Endothelial cell of hepatic sinusoid (primary cell): Measurements from ENCODE around the gene HS3ST6.
"Not testable (repeated sequence)": the region's sequence is repeated elsewhere in the genome, so short reads cannot be mapped to it uniquely, and the experiment has no call there.

Experiments
- in situ Hi-C: cut with HindIII; loops from 2 replicates; pipeline ENCODE4 v1.10.0; 2017; ENCODE audit warnings: low sequenced_read_pairs

Gene HS3ST6

DNA sequence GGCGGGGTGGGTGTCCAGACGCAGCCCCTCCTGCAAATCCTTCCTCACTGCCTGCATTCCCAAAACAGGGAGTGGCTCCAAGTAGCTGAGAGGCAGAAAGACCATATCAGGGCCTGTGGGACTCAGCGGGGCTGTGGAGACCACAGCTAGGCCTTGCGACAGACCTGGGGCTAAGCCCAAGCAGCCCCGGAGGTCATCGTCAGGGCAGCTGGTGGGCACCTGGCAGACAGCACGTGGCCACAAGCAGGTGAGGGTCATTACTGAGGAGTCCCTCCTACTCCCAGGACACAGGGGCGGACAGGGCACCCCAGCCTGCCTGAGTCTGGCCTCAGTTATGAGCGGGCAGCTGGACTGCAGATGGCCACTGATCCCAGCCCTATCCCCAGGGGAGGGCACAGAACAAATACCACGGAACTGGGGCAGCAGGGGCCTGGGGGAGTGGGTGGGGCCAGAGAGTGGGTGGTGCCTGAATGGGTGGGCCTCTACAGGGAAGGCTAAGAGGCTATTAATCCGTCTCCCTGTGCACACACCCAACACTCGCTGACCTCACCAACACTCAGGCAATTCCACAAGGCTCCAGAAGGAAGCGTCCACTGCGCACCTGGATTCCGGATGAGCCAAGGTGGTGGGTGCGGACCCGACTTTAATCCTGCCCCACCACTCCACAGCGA, 8.5 kb downstream of the HS3ST6 start:
- in situ Hi-C loops: no loop called here

DNA sequence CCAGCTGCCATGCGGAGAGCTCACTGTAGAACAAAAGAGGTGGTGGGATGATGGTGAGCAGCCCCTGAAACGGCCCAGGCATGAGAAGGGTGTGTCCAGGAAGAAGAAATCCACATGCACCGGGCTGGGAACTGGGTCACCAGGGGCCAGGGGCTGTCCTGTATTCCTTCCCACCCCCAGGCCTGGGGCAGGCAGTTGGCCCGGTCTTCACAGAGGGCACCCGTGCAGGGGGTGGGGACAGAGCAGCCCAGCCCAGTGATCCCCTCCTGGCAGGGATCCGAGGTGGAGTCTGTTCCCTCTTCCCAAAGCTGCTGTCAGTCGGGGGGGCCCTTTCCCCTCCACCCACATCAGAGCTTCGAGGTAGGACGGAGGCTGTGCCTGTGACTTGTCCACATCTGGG, 9.2 kb downstream of the HS3ST6 start:
- in situ Hi-C loops: no loop called here

DNA sequence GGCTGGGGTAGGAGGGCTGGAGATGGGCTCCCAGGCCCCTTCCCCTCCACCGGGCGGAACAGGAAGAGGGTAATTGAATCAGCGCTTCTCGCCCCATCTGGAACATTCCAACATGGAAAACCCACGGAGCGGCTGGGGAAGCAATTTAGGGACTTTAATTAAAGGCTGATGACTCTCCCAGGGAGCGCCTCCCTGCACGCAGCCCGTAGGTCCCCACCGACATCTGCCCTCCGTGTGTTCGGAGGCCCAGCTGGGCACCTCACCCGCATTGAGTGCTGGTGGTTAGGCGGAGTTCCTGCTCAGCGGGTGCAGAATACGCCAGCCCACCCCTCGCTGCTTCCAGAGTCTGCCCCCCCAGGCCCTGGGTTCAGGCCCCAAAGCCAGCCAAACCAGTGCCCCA, 10.0 kb downstream of the HS3ST6 start:
- in situ Hi-C loops: no loop called here

DNA sequence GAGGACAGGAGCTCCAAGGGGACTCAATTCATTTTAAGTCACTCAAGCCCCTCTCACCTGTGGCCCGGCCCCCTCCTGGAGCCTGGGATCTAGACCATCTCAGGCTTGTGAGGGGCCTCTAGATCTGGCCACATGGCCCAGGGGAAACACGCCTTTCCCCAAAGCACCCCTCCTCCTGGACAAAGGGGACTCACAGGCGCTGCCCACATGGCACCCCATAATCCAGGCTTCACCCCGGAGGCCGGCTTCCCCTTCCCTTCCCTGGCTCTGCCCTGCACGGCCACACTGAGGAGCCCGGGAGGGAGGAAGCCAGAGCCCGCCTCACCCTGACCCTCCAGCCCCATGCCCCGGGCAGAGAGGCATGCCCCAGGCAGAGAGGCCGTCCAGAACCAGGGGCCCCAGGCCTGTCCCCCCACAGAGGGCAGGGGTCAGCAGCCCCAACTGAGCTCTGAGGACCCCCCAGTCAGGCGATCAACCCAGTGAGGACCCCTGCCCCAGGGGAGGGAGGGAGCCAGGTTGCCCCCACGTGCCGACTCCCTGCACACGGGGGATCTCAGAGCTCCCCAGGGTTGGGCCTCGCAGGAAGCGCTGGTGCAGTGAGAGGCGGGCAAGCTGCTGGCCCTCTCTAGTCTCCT, 10.9 kb downstream of the HS3ST6 start:
- in situ Hi-C loops: no loop called here

DNA sequence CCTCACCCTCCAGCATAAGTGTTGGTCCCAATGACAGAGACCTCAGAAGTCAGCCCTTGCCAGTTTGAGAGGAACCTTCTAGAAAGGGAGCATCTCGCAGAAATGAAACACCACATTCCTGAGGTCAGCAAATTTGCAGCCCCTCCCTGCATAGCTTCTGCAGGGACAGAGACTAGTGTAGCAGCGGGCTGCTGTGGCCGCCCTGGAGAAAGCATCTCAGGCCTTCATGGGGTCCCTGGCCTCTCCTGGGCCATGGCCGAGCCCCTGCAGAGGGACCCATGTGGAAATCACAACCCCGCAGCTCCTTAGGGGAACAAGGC, 11.4 kb downstream of the HS3ST6 start:
- in situ Hi-C loops: no loop called here

DNA sequence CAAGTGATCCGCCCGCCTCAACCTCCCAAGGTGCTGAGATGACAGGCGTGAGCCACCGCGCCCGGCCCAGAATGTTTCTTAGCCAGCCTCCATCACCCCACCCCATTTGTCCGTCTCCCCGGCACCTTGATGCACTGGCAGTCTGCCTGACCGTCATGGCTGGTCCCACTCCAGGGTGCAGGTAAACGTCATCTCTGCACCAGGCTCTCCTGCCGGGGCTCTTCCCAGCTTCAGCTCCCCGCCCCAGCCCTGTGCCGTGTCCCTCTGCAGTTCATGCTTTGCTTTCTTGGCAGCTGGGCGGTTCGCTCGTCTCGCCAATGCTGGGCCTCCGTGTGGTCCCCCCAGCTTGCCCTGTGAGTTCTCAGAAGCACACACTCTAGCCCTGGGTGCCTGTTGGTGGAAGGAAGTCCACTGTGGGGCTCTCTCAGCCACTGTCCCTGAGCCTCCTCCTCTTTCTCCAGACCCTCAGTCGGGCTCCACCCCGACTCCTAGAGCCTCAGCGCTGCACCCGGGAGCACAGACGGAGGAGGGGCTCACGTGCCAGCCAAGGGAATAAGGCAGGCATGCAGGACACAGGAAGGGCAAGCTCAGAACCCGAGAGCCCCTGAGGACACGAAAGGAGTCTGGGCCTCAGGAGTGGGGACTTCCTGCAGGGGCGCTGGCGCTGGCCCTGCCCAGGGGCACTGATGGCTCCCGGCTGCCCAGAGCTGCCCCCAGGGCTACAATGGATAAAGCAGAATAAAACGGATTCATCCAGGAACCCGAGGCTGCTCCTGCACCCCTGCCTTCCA, 12.0 kb downstream of the HS3ST6 start:
- in situ Hi-C loops: no loop called here

DNA sequence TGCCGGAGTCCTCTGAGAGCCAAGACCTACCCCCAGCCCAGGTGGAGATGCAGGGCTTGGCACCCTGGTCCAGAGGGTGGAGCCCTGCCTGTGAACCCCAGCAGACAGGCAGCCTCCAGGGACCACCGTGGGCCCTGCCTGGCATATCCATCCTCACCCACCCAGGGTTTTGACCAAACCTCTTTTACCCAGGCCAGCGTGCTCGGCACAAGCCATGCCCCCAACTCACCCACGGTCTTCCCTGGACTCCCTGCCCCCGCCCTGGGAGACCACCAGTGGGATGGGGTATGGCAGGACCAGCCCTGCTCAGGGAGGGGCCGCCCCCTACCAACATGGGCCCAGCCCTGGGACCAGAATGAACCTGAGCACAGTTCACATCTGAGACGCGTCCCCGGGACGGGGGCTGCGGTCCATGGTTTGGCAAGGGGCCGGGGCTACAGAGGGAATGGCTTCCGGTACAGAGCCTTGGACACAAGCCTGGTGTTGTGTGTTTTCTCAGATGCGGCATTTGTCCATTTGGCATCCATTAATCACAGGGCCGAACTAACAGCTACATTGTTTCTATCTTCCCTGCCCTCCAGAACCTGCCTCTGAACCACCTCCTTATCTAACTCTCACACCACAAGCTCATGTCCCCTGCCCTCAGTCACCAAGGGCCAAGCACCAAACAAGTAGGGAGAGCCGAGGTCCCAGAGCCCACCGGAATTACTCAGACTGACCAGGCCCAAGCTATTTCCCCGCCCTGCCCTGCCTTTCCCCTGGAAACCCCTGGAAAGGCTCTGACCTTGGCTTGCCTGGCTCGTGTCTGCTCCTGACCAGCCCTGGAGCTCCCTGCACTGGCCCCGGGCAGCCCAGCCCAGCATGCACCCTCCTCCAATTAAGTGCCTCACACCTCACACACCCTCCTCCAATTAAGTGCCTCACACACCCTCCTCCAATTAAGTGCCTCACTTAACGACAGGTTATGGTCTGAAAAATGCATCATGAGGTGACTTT, 14.1 kb downstream of the HS3ST6 start:
- in situ Hi-C loops: no loop called here

DNA sequence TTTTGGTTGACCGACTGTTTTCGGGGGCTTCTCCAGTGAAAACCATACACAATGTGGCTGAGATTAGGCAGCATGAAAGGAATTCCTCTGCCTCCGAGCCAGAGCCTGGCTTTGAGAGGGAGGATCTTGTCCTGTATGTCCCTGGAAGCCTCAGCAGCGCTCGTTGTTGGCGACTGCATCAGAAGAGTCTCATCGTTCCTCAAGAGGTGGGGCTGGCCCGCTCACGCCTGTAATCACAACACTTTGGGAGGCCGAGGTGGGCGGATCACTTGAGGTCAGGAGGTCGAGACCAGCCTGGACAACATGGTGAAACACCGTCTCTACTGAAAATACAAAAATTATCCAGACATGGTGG, 15.0 kb downstream of the HS3ST6 start:
- in situ Hi-C loops: no loop called here

DNA sequence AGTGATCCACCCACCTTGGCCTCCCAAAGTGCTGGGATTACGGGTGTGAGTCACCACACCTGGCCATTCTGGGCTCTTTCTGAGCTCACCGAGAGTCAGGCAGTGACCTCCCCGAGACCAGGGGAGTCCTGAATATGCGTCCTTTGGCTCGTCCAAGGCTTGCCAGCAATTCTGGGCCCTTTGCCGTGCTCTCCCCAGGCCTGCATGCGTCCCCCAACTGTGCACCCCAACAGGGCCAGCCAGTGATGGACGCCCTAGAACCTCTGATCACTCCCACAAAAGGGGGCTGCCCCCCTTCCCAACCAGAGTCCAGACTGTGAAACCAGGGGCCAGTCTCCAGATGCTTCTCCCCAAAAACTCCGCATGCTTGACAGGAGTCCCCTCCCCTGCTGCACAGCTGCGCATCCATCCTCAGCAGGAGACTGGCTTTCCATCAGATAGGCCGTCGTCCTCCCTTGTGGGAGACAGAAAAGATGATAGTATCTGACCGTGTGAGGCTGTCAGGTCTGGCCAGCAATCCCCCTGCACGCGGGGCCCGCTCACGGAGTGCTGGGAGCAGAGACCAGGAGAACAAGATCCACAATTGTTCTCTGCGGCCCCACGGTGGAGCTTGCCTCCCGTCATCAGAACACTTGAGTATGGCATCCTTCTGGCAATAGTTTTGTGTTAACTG, 15.5 kb downstream of the HS3ST6 start:
- in situ Hi-C loops: no loop called here

DNA sequence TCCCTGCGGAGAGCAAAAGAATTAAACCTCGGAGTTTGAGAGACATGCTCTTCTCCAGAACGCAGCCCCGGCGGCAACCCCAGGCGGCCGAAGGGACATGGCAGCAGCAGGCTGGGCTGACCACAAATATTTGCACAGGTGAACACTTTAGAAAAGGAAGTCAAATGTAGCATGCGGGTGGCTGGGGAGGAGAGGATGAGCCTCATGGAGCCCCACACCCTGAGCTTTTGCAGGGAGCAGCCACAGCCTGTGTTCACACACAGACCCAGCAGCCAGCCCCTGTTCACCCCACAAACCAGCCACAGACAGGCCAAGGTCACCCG, 17.8 kb downstream of the HS3ST6 start:
- in situ Hi-C loops: no loop called here

DNA sequence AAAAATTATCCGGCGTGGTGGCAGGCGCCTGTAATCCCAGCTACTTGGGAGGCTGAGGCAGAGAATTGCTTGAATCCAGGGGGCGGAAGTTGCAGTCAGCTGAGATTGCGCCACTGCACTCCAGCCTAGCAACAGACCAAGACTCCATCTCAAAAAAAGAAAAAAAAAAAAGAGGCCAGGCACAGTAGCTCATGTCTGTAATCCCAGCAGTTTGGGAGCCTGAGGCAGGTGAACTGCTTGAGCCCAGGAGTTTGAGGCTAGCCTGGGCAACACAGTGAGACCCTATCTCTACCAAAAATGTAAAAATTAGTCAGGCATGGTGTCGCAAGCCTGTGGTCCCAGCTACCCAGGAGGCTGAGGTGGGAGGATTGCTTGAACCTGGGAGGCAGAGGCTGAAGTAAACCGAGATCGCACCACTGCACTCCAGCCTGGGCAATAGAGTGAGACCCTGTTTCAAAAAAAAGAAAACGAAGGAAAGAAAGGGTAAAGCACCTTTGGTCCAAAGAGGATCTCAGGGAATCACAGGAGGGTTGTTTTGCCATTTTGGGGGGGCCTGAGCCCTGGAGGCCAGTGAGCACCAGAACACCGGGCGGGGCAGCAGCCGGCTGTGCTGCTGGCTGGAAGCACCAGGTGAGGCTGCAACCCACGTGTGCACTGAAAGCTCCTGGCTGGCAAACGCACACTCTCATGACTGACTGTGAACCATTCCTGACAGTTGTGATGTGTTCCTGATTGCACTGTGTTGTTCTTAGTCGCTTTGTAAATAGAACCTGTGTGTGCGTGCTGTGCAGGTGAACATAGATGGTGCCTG, 18.4 kb downstream of the HS3ST6 start:
- in situ Hi-C loops: no loop called here

DNA sequence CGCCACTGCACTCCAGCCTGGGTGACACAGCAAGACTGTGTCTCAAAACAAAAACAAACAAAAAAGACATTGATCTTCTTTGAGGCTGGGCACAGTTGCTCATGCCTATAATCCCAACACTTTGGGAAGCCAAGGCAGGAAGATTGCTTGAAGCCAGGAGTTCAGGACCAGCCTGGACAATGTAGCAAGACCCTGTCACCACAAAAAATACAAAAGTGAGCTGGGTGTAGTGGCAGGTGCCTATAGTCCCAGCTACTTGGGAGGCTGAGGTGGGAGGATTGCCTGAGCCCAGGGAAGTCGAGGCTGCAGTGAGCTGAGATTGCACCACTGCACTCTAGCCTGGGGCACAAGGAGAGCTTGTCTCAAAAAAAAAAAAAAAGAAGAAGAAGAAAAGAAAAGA, 20.5 kb downstream of the HS3ST6 start:
- in situ Hi-C loops: not testable (repeated sequence)

DNA sequence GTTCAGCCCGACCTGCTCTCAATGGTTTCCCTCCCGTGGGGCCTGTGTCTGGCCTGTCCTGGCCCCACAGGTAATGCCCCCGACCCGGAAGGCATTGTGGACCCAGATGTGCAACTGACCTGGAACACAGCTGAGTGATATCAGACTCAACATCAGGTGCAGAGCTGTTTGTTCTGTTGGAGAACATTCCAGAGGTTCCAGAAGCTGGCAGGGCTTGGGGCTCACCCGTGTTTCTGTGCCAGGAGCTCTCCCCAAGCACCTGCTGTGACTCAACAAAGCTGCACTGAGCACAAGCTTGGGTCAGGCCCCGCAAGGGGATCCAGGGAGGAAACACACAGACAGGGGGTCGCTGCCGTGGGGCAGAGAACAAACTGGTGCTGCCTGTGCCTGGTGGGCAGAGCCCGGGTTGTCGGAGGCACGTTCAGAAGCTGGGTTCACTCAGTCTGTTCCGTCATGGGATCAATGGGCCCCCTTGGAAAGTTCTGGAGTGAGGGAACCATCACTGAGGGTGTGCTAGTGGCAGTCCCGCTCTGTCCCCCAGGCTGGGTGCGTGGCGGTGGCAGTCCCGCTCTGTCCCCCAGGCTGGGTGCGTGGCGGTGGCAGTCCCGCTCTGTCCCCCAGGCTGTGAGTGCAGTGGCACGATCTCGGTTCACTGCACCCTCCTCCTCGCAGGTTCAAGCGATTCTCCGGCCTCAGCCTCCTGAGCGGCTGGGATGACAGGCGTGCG, 22.1 kb downstream of the HS3ST6 start:
- in situ Hi-C loops: no loop called here

DNA sequence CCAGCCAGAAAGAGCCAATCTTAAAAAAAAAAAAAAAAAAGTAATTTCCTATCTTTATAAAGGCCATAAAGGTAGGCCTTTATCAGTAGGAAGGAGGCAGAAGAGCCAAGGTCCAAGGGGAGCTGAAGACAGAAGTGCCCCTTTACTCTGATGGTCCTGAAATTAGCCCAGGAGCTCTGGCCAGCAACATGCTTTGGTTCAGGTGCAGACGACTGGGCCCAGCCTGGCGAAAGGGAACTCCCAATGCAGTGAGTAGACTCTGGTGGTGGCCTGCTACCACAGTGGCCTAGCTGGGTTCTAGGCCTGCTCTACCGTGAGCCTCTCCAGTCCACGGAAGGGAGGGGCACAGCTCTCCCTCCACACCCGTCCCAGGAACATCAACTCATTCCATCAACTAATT, 23.1 kb downstream of the HS3ST6 start:
- in situ Hi-C loops: no loop called here

DNA sequence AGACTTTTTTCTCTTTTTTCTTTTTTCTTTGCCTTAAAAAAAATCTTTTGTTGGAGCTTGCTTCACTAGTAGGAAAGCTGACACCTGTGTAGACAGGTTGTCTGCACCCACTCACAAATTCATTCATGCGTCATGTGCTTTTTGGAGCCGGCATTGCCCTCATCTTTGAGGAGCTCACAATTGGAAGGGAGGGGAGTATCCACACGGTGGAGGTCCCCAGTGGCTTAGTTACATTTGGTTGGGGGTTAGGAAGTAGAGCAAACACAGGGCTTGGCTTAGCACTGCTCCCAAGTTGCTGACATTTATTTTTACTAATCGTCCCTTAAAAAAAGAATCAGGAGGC, 27.5 kb downstream of the HS3ST6 start:
- in situ Hi-C loops: no loop called here

DNA sequence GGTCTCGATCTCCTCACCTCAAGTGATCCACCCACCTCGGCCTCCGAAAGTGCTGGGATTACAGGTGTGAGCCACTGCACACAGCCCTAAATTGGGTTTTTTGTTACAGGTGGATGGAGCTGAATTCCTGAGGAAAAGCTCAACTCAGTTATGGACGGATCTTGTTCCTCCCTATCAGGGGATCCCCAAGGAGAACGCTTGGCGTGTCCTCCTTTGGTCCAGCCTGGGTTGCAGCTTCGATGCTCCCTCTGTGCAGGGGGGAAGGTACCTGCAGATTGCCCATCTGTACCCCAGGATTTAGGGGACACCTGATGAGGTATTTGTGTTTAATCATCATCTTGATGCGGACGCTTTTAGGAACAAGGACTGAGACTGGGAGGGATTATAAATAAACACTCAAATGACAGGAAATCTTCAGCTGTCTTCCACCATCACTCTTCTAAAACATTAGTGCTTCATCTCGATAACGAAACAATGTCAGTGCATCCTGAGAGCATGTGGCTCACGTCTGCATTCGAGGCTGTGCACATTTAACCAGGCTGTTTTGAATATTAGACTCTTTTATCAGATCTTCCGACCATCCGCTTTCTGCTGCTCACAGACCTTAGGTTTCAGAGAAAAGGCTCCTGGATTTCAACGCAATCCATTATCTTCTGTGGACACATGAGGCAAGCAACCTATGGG, 28.0 kb downstream of the HS3ST6 start:
- in situ Hi-C loops: no loop called here

DNA sequence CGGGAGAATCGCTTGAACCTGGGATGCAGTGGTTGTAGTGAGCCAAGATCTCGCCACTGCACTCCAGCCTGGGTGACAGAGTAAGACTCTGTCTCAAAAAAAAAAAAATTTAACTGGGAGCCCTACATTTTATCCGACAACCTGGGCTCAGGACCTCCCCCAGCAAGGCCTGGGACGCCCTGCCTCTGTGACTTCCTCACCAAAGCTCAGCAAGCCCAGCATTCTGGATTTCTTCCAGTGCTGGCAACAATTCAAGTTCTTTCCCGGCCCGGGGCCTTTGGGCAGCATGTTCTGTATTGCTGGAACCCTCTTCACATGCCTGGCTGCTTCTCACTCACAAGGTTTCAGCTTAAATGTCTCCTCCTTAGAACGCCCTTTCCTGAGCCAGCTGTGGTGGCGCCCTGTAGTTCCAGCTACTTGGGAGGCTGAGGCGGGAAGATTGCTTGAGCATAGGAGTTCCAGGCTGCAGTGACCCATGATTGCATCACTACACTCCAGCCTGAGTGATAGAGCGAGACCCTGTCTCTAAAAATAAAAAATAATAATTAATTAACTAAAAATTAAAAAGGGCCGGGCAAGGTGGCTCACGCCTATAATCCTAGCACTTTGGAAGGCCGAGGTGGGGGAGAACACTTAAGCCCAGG, 30.4 kb downstream of the HS3ST6 start:
- in situ Hi-C loops: no loop called here

DNA sequence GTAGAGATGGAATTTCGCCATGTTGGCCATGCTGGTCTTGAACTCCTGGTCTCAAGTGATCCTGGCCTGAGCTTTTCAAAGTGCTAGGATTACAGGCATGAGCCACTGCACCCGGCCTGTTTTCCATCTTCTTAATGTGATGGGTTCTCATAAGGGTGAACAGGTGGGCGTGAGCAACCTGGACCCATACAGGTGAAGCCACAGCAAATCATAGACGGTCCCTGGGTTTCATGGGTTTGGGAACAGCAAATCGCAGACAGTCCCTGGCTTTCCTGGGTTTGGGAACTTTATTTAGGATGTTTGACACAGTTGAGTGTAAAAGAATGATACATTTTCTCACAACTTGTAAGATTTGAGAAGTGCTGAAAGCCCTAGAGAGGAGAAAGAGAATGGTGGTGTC, 33.3 kb downstream of the HS3ST6 start:
- in situ Hi-C loops: no loop called here
